Peyer's patch (tissue), 4 donors: ENCODE measurements around the gene RNF222. TPM values are rescaled to one million over a fixed set of nuclear protein-coding genes. Genes with fewer than 3 reads are reported as not detected.
"Not testable (repeated sequence)": the region's sequence is repeated elsewhere in the genome, so short reads cannot be mapped to it uniquely, and the experiment has no call there.

Experiments used
- DNase-seq, 3 donors: peaks; one replicate each; pipeline ENCODE4 v3.0.0-alpha.2; 2017 to 2019
- H3K27ac ChIP-seq, 4 donors: fragments of 200-600 bp; sonication (generic); one replicate each; pipeline ENCODE4 v1.5.1; 2016 to 2019
- H3K27me3 ChIP-seq, 2 donors: fragments of 200-600 bp; sonication (generic); one replicate each; pipeline ENCODE4 v1.5.1; 2019
- H3K36me3 ChIP-seq, 3 donors: fragments of 200-600 bp; sonication (generic); one replicate each; pipeline ENCODE4 v1.5.1; 2016 to 2019
- H3K4me1 ChIP-seq, 4 donors: fragments of 200-600 bp; sonication (generic); one replicate each; pipeline ENCODE4 v1.5.1; 2016 to 2019
- H3K4me3 ChIP-seq, 4 donors: fragments of 200-600 bp; sonication (generic); 1 replicate in 3 of 4; 2 replicates in 1 of 4; pipeline ENCODE4 v1.5.1; 2016 to 2019; ENCODE audit warnings: mild to moderate bottlenecking in 1 of 4
- H3K9me3 ChIP-seq, 4 donors: fragments of 200-600 bp; sonication (generic); one replicate each; pipeline ENCODE4 v1.5.1; 2016 to 2019; ENCODE audit warnings: mild to moderate bottlenecking in 1 of 4
- CTCF ChIP-seq, 6 experiments: fragments of 450-650 bp in 4 of 6; fragments of 200-600 bp in 2 of 6; sonication (generic) in 1 of 6; IDR thresholded peaks; one replicate each; pipeline ENCODE4 v1.5.1; 2017 to 2019; ENCODE audit warnings: antibody characterized with exemption in 6 of 6, mild to moderate bottlenecking in 3 of 6, moderate library complexity in 1 of 6
- POLR2A ChIP-seq, 2 donors: fragments of 450-650 bp; IDR thresholded peaks; one replicate each; pipeline ENCODE4 v1.5.1; 2017; ENCODE audit warnings: antibody characterized with exemption in 2 of 2, mild to moderate bottlenecking in 2 of 2, moderate library complexity in 2 of 2
- total RNA-seq, 4 donors: library from RNA; depleted of rRNA; stranded (reverse); fragments of >200 nt; gene quantifications; one replicate each; pipeline ENCODE4 v1.1.0, GENCODE V29; 2016

The RNF222 gene
- total RNA-seq, 4 donors from 2014 or later: not detected

- DNase-seq: no peak
- Histone ChIP-seq H3K36me3 (no peaks in the 10 kb centered on the region), H3K4me3 (no peak overlapping the region), H3K4me1 (peaks cover 0 to 4% (median 0%) of the 10 kb centered on the region in 4 donors), H3K27me3 (no peaks in the 10 kb centered on the region), H3K27ac (no peak overlapping the region), H3K9me3 (no peaks in the 10 kb centered on the region)
- TF ChIP-seq CTCF (IDR thresholded peaks at IDR 0.05) (no peak), POLR2A (IDR thresholded peaks at IDR 0.05) (no peak)
Measured at GRCh38 chr17:8360260-8360659, 37.4 kb downstream of the RNF222 start.

- Histone ChIP-seq H3K27ac (peak overlapping the region in 2 of 4 donors; percentile 0 to 19), H3K9me3 (no peaks in the 10 kb centered on the region), H3K36me3 (no peaks in the 10 kb centered on the region), H3K4me1 (peaks cover 0 to 4% (median 0%) of the 10 kb centered on the region in 4 donors), H3K4me3 (no peak overlapping the region), H3K27me3 (no peaks in the 10 kb centered on the region)
- TF ChIP-seq POLR2A (IDR thresholded peaks at IDR 0.05) (no peak), CTCF (IDR thresholded peaks at IDR 0.05) (no peak)
- no peak for DNase-seq
Measured at GRCh38 chr17:8359769-8360168, 37.9 kb downstream of the RNF222 start.

- Histone ChIP-seq H3K27ac (no peak overlapping the region), H3K9me3 (no peaks in the 10 kb centered on the region), H3K4me1 (peaks cover 0 to 4% (median 0%) of the 10 kb centered on the region in 4 donors), H3K4me3 (no peak overlapping the region), H3K36me3 (no peaks in the 10 kb centered on the region), H3K27me3 (no peaks in the 10 kb centered on the region)
- DNase-seq: no peak
- TF ChIP-seq CTCF (IDR thresholded peaks at IDR 0.05) (no peak), POLR2A (IDR thresholded peaks at IDR 0.05) (no peak)
Measured at GRCh38 chr17:8357910-8358309, 39.7 kb downstream of the RNF222 start.

- no peak for DNase-seq
- Histone ChIP-seq H3K4me3 (no peak overlapping the region), H3K27ac (no peak overlapping the region), H3K4me1 (peaks cover 0 to under 1% (median 0%) of the 10 kb centered on the region in 4 donors), H3K9me3 (no peaks in the 10 kb centered on the region), H3K27me3 (no peaks in the 10 kb centered on the region), H3K36me3 (no peaks in the 10 kb centered on the region)
- TF ChIP-seq CTCF (IDR thresholded peaks at IDR 0.05) (no peak), POLR2A (IDR thresholded peaks at IDR 0.05) (no peak)
Measured at GRCh38 chr17:8354236-8354635, 43.4 kb downstream of the RNF222 start.

GRCh38 chr17:8353736-8354135, 43.9 kb downstream of the RNF222 start:
- Histone ChIP-seq H3K36me3 (no peaks in the 10 kb centered on the region), H3K4me1 (no peaks in the 10 kb centered on the region)
- TF ChIP-seq CTCF (IDR thresholded peaks at IDR 0.05) (no peak), POLR2A (IDR thresholded peaks at IDR 0.05) (no peak)

GRCh38 chr17:8350339-8350738, 47.3 kb downstream of the RNF222 start:
- H3K4me3 ChIP-seq: no peak overlapping the region
- no peaks in the 10 kb centered on the region for H3K27me3 ChIP-seq
- H3K9me3 ChIP-seq: no peaks in the 10 kb centered on the region
- H3K36me3 ChIP-seq: no peaks in the 10 kb centered on the region
- TF ChIP-seq CTCF (IDR thresholded peaks at IDR 0.05) (no peak), POLR2A (IDR thresholded peaks at IDR 0.05) (no peak)
- H3K27ac ChIP-seq: no peak overlapping the region
- no peak for DNase-seq
- H3K4me1 ChIP-seq: no peaks in the 10 kb centered on the region

More at GRCh38 chr17:8353736-8354135, 43.9 kb downstream of the RNF222 start:
- Histone ChIP-seq H3K4me3 (no peak overlapping the region), H3K27me3 (no peaks in the 10 kb centered on the region), H3K9me3 (no peaks in the 10 kb centered on the region), H3K27ac (no peak overlapping the region)
- DNase-seq: no peak

- H3K4me1 ChIP-seq, H3K27ac ChIP-seq, H3K27me3 ChIP-seq, H3K36me3 ChIP-seq, H3K4me3 ChIP-seq, H3K9me3 ChIP-seq, DNase-seq: not testable (repeated sequence)
Measured at GRCh38 chr17:8347001-8347400, 50.6 kb downstream of the RNF222 start.
